Mucosa of rectum (tissue), 2 donors: ENCODE data around the gene EFCC1.
"Not testable (repeated sequence)": the region's sequence is repeated elsewhere in the genome, so short reads cannot be mapped to it uniquely, and the experiment has no call there.

Experiments
- H3K27ac ChIP-seq, 2 donors: one replicate each; pipeline ENCODE4 v1.7.0; 2013; ENCODE audit warnings: inconsistent platforms in 2 of 2, low read depth in 2 of 2, low read length in 2 of 2
- H3K27me3 ChIP-seq, 2 donors: one replicate each; pipeline ENCODE4 v1.7.0; 2013; ENCODE audit warnings: low read length in 2 of 2; ENCODE audit not compliant: control insufficient read depth in 2 of 2, insufficient read depth in 2 of 2
- H3K36me3 ChIP-seq, 2 donors: one replicate each; pipeline ENCODE4 v1.7.0; 2013; ENCODE audit warnings: low read length in 2 of 2; ENCODE audit not compliant: control insufficient read depth in 2 of 2, insufficient read depth in 2 of 2
- H3K4me1 ChIP-seq, 2 donors: one replicate each; pipeline ENCODE4 v1.7.0; 2013; ENCODE audit warnings: low read length in 2 of 2, mild to moderate bottlenecking in 1 of 2; ENCODE audit not compliant: control insufficient read depth in 2 of 2, insufficient read depth in 2 of 2
- H3K4me3 ChIP-seq, 2 donors: one replicate each; pipeline ENCODE4 v1.7.0; 2013; ENCODE audit warnings: low read length in 2 of 2
- H3K9ac ChIP-seq, 2 donors: one replicate each; pipeline ENCODE4 v1.7.0; 2013; ENCODE audit warnings: low read length in 2 of 2, low read depth in 1 of 2, mild to moderate bottlenecking in 1 of 2
- H3K9me3 ChIP-seq, 2 donors: one replicate each; pipeline ENCODE4 v1.7.0; 2013; ENCODE audit warnings: low read length in 2 of 2; ENCODE audit not compliant: control insufficient read depth in 2 of 2
- donor health status: healthy.
- donor health status: Normal muscosa, but diverticular disease.

EFCC1 gene

DNA sequence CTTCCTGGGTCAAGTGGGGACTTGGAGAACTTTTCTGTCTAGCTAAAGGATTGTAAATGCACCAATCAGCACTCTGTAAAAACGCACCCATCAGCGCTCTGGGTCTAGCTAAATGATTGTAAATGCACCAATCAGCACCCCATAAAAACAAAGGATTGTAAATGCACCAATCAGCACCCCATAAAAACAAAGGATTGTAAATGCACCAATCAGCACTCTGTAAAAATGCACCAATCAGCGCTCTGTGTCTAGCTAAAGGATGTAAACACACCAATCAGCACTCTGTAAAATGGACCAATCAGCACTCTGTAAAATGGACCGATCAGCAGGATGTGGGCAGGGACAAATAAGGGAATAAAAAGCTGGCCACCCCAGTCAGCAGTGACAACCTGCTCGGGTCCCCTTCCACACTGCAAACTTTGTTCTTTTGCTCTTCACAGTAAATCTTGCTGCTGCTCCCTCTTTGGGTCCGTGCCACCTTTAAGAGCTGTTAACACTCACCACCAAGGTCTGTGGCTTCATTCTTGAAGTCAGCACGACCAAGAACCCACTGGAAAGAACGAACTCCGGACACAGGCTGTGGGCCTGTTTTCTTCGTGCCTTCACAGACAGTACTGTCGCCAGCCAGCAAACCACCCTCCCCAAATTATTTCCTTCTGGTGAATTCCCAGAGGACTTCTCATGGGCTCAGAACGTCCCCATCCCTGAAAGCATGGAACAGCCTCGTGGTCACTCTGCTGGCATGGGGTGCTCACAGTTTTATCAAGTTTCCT lies 68.4 kb downstream of the EFCC1 start:
- H3K4me3 ChIP-seq: not testable (repeated sequence)

DNA sequence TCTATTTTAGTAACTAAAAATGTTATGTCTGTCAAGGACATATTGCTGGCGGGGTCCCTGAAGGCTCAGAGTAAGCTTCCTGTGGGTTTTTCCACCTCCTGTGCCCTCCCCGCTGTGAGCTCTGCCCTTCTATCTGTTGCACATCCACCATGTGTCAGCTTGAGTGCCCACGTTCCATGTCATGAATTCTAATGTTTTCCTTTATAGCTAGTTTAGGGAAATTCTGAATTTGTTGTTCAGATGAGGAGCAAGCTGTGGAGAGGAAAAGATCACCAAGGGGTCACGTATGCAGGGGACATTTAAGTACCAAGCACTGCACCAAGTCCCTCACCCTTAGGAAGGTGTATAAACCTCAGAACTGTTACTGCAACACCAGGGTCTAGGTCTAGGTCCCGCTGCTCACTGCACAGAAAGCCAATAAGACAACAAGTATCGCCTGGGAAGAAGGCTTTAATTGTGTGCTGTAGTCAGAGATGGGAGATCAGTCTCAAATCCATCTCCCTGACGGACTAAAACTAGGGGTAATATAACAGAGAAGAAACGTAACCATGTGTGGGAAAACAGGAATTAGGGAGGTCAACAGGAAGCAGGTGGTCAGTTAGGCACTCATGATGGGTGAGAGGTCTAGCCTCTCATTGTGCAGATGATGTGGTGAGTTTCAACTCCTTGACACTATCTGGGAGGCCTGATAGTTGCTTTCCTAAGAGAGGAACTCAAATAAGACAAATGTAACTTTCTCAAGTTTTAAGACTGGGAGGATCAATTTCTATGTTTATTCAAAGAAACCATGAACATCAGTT lies 69.2 kb downstream of the EFCC1 start:
- Histone ChIP-seq H3K9ac (no peak overlapping the region), H3K4me1 (peaks cover 14 to 18% of the 10 kb centered on the region in 2 donors), H3K36me3 (no peaks in the 10 kb centered on the region), H3K27me3 (no peaks in the 10 kb centered on the region), H3K27ac (no peak overlapping the region), H3K4me3 (no peak overlapping the region), H3K9me3 (no peaks in the 10 kb centered on the region)

More for the DNA sequence above, 68.4 kb downstream of the EFCC1 start:
- not testable (repeated sequence) for H3K36me3 ChIP-seq, H3K9ac ChIP-seq, H3K27ac ChIP-seq, H3K9me3 ChIP-seq, H3K27me3 ChIP-seq
- peaks cover 20 to 26% of the 10 kb centered on the region in 2 donors for H3K4me1 ChIP-seq

DNA sequence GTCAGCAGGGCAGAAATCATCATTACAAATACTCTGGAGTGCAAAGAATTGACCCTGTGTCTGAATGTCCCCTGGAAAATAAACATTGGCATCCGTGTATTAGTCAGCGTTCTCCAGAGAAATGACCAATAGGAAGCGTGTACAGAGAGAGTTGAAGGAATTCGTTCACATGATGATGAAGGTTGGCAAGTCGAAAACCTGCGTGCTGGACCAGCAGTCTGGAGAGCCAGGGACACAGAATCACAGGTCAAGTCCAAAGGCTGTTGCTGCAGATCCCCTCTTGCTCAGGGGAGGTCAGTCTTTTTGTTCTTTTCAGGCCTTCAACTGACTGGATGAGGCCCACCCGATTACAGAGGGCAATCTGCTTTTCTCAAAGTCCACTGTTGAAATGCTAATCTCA lies 76.1 kb downstream of the EFCC1 start:
- no peaks in the 10 kb centered on the region for H3K27me3 ChIP-seq
- no peak overlapping the region for H3K4me3 ChIP-seq
- H3K36me3 ChIP-seq: no peaks in the 10 kb centered on the region
- no peaks in the 10 kb centered on the region for H3K9me3 ChIP-seq
- H3K4me1 ChIP-seq: no peaks in the 10 kb centered on the region
- H3K27ac ChIP-seq: no peak overlapping the region
- no peak overlapping the region for H3K9ac ChIP-seq

DNA sequence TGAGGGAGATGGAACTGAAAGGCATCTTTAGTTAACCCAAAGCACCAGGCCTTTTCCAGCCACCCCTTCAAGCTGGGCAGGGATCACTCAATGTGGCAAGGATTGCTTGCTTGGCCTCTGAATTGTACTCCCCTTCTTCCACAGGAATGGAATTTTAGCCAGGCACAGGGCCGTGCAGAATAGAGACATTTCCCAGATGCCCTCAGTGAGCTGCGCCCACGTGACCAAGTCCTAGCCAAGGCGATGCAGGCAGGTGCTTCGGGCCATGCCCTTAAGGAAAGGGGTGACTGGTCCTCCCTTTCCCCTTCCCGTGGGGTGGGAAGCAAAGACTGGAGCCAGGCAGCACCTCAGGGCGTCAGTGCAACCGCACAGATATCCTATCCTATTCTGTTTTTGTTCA lies 77.4 kb downstream of the EFCC1 start:
- H3K9ac ChIP-seq: no peak overlapping the region
- H3K9me3 ChIP-seq: no peaks in the 10 kb centered on the region
- H3K27me3 ChIP-seq: no peaks in the 10 kb centered on the region
- no peaks in the 10 kb centered on the region for H3K36me3 ChIP-seq
- no peak overlapping the region for H3K4me3 ChIP-seq
- H3K4me1 ChIP-seq: no peaks in the 10 kb centered on the region
- H3K27ac ChIP-seq: no peak overlapping the region

DNA sequence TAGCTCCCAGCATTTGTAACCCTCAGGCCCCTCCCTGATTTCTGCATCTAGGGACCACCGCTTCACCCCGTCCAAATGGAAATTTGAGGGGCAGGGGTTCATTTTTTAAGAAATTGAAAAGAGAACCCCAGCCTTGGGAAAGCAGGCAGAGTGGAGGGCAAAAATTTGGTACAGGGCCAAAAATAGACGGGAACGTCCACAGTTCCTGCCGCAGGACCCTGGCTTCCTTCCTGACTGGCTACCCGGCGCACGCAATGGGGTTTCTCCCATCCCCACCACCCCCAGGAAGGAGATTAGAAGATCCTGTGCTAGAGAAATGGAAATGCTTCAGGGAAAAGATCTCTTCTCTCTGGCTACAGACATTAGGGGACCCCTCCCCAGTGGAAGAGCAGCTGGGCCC lies 80.4 kb downstream of the EFCC1 start:
- no peaks in the 10 kb centered on the region for H3K4me1 ChIP-seq
- H3K36me3 ChIP-seq: no peaks in the 10 kb centered on the region
- H3K27ac ChIP-seq: no peak overlapping the region
- H3K4me3 ChIP-seq: no peak overlapping the region
- no peaks in the 10 kb centered on the region for H3K27me3 ChIP-seq
- no peaks in the 10 kb centered on the region for H3K9me3 ChIP-seq
- H3K9ac ChIP-seq: no peak overlapping the region

DNA sequence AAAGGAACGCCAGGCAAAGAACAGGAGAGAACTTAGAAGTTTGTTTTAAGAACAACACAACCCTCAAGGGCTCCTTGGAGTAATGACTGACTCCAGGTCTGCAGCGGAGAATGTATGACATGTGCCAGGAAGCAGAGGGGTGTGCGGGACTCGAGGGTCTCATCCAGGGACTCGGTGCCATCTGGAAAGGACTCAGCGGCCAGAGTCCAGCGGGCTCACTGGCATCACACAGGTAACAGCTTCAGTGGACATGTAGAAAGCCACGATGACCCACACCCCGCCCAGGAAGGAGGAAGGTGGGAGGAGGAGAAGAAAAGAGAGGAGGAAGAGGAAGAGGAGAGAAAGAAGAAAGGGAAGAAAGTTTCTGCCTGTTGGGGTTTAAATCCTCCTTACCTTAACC lies 80.9 kb downstream of the EFCC1 start:
- H3K36me3 ChIP-seq: no peaks in the 10 kb centered on the region
- H3K27me3 ChIP-seq: no peaks in the 10 kb centered on the region
- H3K4me1 ChIP-seq: peaks cover 0 to 5% of the 10 kb centered on the region in 2 donors
- H3K27ac ChIP-seq: no peak overlapping the region
- H3K4me3 ChIP-seq: no peak overlapping the region
- H3K9ac ChIP-seq: no peak overlapping the region
- no peaks in the 10 kb centered on the region for H3K9me3 ChIP-seq

DNA sequence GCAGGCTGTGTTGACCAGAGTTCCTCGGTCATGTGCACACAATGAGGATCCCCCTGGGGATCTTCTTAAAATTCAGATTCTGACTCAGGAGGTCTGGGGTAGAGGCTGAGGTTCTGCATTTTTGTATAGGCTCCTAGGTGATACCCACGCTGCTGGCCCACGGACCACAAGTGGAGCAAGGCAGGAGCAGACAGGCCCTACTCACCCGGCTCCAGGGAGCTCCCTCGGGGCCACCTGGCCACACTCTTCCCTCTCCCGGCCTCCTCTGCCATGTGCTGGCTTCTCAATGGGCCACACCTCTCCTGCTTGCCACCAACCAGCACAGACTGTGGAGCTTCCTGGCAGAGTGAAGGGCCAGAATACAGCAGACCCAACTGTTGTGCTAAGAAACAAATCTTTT lies 83.4 kb downstream of the EFCC1 start:
- Histone ChIP-seq H3K9ac (no peak overlapping the region), H3K27me3 (no peaks in the 10 kb centered on the region), H3K36me3 (no peaks in the 10 kb centered on the region), H3K9me3 (no peaks in the 10 kb centered on the region), H3K4me3 (no peak overlapping the region), H3K4me1 (peaks cover 2 to 8% of the 10 kb centered on the region in 2 donors), H3K27ac (no peak overlapping the region)

DNA sequence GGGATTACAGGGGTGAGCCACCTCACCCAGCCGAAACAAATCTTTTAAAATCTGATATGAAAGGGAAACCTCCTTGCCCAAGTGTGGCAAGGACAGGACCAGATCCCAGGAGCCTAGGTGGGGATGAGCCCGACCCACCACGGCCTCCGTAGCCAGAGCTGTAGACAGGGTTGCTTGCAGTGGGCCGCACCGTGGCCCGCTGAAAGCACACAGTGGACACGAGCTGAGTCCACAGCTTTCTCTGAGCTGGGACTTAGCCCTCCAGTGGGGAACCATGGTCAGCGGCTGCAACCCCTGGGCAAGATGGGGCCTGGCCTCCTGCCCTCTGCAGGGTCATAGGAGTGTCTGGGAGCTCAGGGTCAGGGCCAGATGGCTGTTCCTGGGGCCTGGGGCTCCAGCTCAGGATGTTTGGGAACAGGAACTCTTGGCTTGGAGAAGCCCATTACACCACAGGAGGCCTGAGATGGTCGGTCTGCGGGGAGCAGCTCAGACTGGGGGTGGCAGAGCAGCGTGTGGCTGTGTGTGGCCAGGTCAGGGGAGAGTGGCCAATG lies 84.1 kb downstream of the EFCC1 start:
- no peaks in the 10 kb centered on the region for H3K9me3 ChIP-seq
- no peak overlapping the region for H3K27ac ChIP-seq
- no peak overlapping the region for H3K4me3 ChIP-seq
- H3K9ac ChIP-seq: no peak overlapping the region
- H3K36me3 ChIP-seq: no peaks in the 10 kb centered on the region
- H3K4me1 ChIP-seq: peaks cover 2 to 8% of the 10 kb centered on the region in 2 donors
- no peaks in the 10 kb centered on the region for H3K27me3 ChIP-seq

DNA sequence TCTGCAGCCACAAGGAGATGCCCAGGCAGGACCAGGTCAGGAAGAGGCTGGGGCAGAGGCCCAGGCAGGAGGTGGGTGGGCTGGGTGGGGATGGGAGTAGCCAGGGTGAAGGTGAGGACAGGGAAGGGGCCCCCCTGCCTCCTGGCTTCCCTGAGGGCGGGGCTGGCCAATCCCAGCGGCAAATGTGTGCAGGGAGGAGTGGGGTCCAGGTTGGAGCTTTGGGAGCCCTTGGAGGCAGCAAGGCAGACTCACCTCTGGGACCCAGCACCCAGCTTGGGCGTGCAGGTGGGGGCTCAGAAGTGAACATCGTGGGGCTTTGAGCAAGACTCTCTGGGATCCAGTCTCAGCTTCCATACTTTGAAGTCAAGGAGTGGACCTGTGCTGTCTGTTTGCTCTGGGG lies 84.7 kb downstream of the EFCC1 start:
- Histone ChIP-seq H3K36me3 (no peaks in the 10 kb centered on the region), H3K9ac (no peak overlapping the region), H3K9me3 (no peaks in the 10 kb centered on the region), H3K27ac (no peak overlapping the region), H3K27me3 (no peaks in the 10 kb centered on the region), H3K4me1 (peaks cover 2 to 8% of the 10 kb centered on the region in 2 donors), H3K4me3 (no peak overlapping the region)

DNA sequence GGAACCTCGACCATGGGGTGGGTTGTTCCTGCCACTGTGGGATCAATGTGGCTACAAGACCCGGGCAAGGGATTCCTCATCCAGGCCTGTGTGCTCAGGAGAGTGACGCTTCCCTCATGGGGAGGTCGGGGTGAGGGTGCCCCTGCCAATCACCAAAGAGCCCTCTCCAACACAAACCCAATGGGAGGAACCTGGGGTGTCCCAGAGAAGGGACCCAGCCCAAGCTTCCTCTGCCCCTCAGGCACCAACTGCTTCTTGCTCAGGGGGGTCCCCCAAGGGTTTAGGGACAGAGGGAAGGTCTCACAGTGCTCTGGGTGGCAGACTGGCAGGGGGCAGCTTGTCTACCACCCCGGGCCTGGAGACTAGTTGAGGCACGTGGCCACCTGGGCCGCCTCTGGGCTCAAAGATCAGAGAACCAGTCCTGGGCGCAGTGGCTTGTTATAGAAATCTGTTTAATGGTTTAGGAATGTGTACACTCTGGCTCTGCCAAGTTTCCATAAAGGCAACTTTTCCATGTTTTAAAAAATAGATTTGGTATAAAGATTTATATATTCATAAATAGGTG lies 86.1 kb downstream of the EFCC1 start:
- Histone ChIP-seq H3K27me3 (no peaks in the 10 kb centered on the region), H3K9ac (peak overlapping the region in 1 of 2 donors; percentile 36), H3K4me1 (peaks cover 2 to 8% of the 10 kb centered on the region in 2 donors), H3K36me3 (peaks cover 6 to 8% of the 10 kb centered on the region in 2 donors), H3K9me3 (no peaks in the 10 kb centered on the region), H3K4me3 (no peak overlapping the region), H3K27ac (peak overlapping the region; percentile 38 to 55)
